Mesendoderm (in vitro differentiated cells): ENCODE results near the gene TOR3A. TPM values are rescaled to one million over a fixed set of nuclear protein-coding genes. Genes with fewer than 3 reads are reported as not detected.
"Not testable (repeated sequence)": the region's sequence is repeated elsewhere in the genome, so short reads cannot be mapped to it uniquely, and the experiment has no call there.

Experiments
- DNase-seq: peaks from one replicate; pipeline ENCODE4 v3.0.0; 2013
- H2AK5ac ChIP-seq: 2 replicates; pipeline ENCODE4 v1.6.1; 2013; ENCODE audit warnings: low read length, inconsistent platforms
- H2BK120ac ChIP-seq: 2 replicates; pipeline ENCODE4 v1.6.1; 2013; ENCODE audit warnings: low read depth, mild to moderate bottlenecking, low read length, moderate library complexity, mixed read lengths
- H2BK15ac ChIP-seq: replicated peaks from 2 replicates; pipeline ENCODE4 v1.6.1; 2013; ENCODE audit warnings: low read depth, mild to moderate bottlenecking, moderate library complexity
- H2BK5ac ChIP-seq: 2 replicates; pipeline ENCODE4 v1.6.1; 2013; ENCODE audit warnings: low read length, inconsistent platforms
- H3K18ac ChIP-seq: 2 replicates; pipeline ENCODE4 v1.6.1; 2013; ENCODE audit warnings: mild to moderate bottlenecking, low read length, mixed read lengths
- H3K23ac ChIP-seq: one replicate; pipeline ENCODE4 v1.6.1; 2013; ENCODE audit warnings: low read length
- H3K27ac ChIP-seq: 2 replicates; pipeline ENCODE4 v1.5.1; 2013; ENCODE audit warnings: low read depth, mild to moderate bottlenecking, inconsistent platforms, low read length, moderate library complexity
- H3K27me3 ChIP-seq: 2 replicates; pipeline ENCODE4 v1.6.1; 2013; ENCODE audit warnings: low read length, control low read depth, mild to moderate bottlenecking, inconsistent platforms; ENCODE audit not compliant: insufficient read depth, poor library complexity
- H3K36me3 ChIP-seq: 2 replicates; pipeline ENCODE4 v1.6.1; 2013; ENCODE audit warnings: low read length, inconsistent platforms; ENCODE audit not compliant: control insufficient read depth, insufficient read depth
- H3K4ac ChIP-seq: one replicate; pipeline ENCODE4 v1.6.1; 2013; ENCODE audit warnings: low read depth, mild to moderate bottlenecking, low read length, moderate library complexity
- H3K4me1 ChIP-seq: 2 replicates; pipeline ENCODE4 v1.6.1; 2013; ENCODE audit warnings: low read depth, low read length, inconsistent platforms; ENCODE audit not compliant: control insufficient read depth
- H3K4me2 ChIP-seq: 2 replicates; pipeline ENCODE4 v1.6.1; 2013; ENCODE audit warnings: low read length
- H3K4me3 ChIP-seq: 2 replicates; pipeline ENCODE4 v1.5.1; 2013; ENCODE audit warnings: mild to moderate bottlenecking, low read length
- H3K56ac ChIP-seq: one replicate; pipeline ENCODE4 v1.6.1; 2013; ENCODE audit warnings: low read length
- H3K79me1 ChIP-seq: 2 replicates; pipeline ENCODE4 v1.6.1; 2013; ENCODE audit warnings: low read length, inconsistent platforms
- H3K79me2 ChIP-seq: 2 replicates; pipeline ENCODE4 v1.6.1; 2013; ENCODE audit warnings: mild to moderate bottlenecking, low read length; ENCODE audit not compliant: control insufficient read depth, insufficient read depth
- H3K9ac ChIP-seq: 2 replicates; pipeline ENCODE4 v1.6.1; 2013; ENCODE audit warnings: low read length, inconsistent platforms
- H4K5ac ChIP-seq: one replicate; pipeline ENCODE4 v1.6.1; 2013; ENCODE audit warnings: low read length
- H4K8ac ChIP-seq: one replicate; pipeline ENCODE4 v1.6.1; 2013; ENCODE audit warnings: low read depth, mild to moderate bottlenecking, control low read depth, low read length, moderate library complexity
- WGBS: extraction: QIAGEN DNeasy Blood & Tissue Kit; methylation state at CpG from one replicate; pipeline ENCODE4 v1.1.7; 2013; ENCODE audit warnings: low lambda C conversion rate, missing lambda C conversion rate; ENCODE audit not compliant: insufficient coverage; ENCODE audit errors: extremely low coverage; 5-methylcytosine and 5-hydroxymethylcytosine counted together
- polyA plus RNA-seq, 2 experiments: library from polyadenylated mRNA; stranded (reverse); fragments of 200-250 nt; gene quantifications; one replicate each; pipeline ENCODE4 v1.2.3, GENCODE V29; 2013

TOR3A gene, protein sequence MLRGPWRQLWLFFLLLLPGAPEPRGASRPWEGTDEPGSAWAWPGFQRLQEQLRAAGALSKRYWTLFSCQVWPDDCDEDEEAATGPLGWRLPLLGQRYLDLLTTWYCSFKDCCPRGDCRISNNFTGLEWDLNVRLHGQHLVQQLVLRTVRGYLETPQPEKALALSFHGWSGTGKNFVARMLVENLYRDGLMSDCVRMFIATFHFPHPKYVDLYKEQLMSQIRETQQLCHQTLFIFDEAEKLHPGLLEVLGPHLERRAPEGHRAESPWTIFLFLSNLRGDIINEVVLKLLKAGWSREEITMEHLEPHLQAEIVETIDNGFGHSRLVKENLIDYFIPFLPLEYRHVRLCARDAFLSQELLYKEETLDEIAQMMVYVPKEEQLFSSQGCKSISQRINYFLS
- 16.7 TPM for polyA plus RNA-seq (2013, experiment 1 of 2)
- 15.2 TPM for polyA plus RNA-seq (2013, experiment 2 of 2)

DNA sequence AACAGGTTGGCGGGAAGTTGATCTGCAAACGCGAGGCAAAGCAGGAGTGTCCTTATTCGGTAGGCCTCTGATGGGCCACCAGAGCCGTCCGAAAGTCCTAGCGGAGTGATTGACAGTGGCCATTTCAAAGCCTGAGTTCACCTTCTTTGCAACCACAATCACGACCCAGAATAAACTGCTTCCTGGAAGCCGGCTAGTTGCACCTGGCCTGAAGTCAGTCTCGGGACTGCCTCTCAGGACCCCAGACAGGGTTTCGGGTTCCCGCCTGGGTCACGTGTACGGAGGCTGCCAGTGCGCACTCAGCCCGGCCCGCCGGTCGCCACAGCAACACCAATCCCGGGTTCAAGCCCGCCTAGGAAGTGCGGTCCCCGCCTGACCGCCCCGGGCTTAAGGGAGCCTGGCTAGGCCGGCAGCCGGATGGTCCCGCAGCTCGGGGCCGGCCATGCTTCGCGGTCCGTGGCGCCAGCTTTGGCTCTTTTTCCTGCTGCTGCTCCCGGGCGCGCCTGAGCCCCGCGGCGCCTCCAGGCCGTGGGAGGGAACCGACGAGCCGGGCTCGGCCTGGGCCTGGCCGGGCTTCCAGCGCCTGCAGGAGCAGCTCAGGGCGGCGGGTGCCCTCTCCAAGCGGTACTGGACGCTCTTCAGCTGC is at the start of gene TOR3A:
Gene TOR3A (plus strand): TSS at position 384 of the 646 bp plus-strand sequence. CDS start 59 bp downstream, at position 443.
- H3K4me3 ChIP-seq: peak within 1 kb of the TSS; percentile 73
- no peak within 1 kb of the TSS for H2BK15ac ChIP-seq
- H3K79me1 ChIP-seq: peaks cover 8% of the 10 kb centered on the region
- peak within 1 kb of the TSS; percentile 84 for H3K4me2 ChIP-seq
- no peak within 1 kb of the TSS for H2AK5ac ChIP-seq
- no peaks in the 10 kb centered on the region for H3K79me2 ChIP-seq
- H3K27ac ChIP-seq: peak within 1 kb of the TSS; percentile 86
- H3K18ac ChIP-seq: peak within 1 kb of the TSS; percentile 71
- H3K23ac ChIP-seq: peak within 1 kb of the TSS; percentile 94
- peak; percentile 95 for DNase-seq
- H3K4me1 ChIP-seq: peaks cover 2% of the 10 kb centered on the region
- peak within 1 kb of the TSS; percentile 91 for H3K9ac ChIP-seq
- H3K36me3 ChIP-seq: no peaks in the 10 kb centered on the region
- peak within 1 kb of the TSS; percentile 7 for H3K4ac ChIP-seq
- H4K8ac ChIP-seq: peak within 1 kb of the TSS; percentile 97
- no peak within 1 kb of the TSS for H2BK120ac ChIP-seq
- H4K5ac ChIP-seq: no peak within 1 kb of the TSS
- WGBS: no CpG with 5 or more reads among the region's 51 CpGs
- H3K27me3 ChIP-seq: no peaks in the 10 kb centered on the region
- H3K56ac ChIP-seq: peak within 1 kb of the TSS; percentile 97
- H2BK5ac ChIP-seq: no peak within 1 kb of the TSS

- Histone ChIP-seq H3K79me2 (peaks cover 36% of the 10 kb centered on the region), H3K18ac (no peak overlapping the region), H3K4me3 (no peak overlapping the region), H4K5ac (no peak overlapping the region), H3K4me2 (no peak overlapping the region), H2BK120ac (no peak overlapping the region), H3K23ac (no peak overlapping the region), H2BK15ac (no peak overlapping the region), H3K36me3 (no peaks in the 10 kb centered on the region), H3K56ac (no peak overlapping the region), H2AK5ac (no peak overlapping the region), H3K9ac (no peak overlapping the region), H2BK5ac (no peak overlapping the region), H3K4ac (no peak overlapping the region), H3K27ac (no peak overlapping the region), H3K27me3 (no peaks in the 10 kb centered on the region), H3K4me1 (peaks cover 3% of the 10 kb centered on the region), H4K8ac (no peak overlapping the region), H3K79me1 (peaks cover 14% of the 10 kb centered on the region)
- WGBS: no CpG with 5 or more reads among the region's 1 CpG
- no peak for DNase-seq
Observed at GRCh38 chr1:179034720-179035119, 47.1 kb upstream of the TOR3A start.

DNA sequence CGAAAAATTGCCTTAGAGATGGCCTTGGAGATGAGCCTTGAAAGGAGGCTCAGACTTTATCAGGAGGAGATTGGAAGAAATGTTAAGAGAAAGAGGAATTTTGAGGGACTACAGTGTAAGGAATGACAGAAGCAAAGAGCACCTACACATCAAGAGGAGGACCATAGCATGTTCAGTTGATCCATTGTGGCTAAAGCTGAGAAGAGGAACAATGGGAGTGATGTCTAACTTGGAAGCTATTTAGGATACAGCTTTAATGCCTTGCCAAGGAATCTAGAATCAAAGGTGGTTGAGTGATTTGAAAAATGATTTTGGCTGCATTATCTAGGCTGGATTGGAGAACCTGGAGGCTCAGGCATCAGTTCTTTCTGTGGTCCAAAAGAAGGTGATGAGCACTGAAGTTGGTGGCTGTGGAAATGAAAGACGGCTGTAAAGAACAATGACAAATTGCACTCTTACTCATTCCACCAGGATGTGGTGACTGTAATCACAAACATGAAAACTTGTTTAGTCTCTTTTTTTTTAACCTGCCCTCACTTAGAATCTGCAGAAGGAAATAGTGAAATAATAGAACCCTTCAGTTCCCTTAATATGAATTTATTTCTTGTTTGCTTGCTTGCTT is 44.9 kb upstream of the TOR3A start:
- Histone ChIP-seq H2BK15ac (no peak overlapping the region), H3K9ac (no peak overlapping the region), H2BK120ac (no peak overlapping the region), H3K27me3 (no peaks in the 10 kb centered on the region), H3K4me3 (no peak overlapping the region), H3K79me2 (peaks cover 32% of the 10 kb centered on the region), H2BK5ac (no peak overlapping the region), H2AK5ac (no peak overlapping the region), H3K56ac (no peak overlapping the region), H3K79me1 (peaks cover 15% of the 10 kb centered on the region), H3K4ac (no peak overlapping the region), H3K23ac (no peak overlapping the region), H3K4me1 (no peaks in the 10 kb centered on the region), H3K36me3 (no peaks in the 10 kb centered on the region), H3K18ac (no peak overlapping the region), H3K4me2 (no peak overlapping the region), H3K27ac (no peak overlapping the region), H4K5ac (no peak overlapping the region), H4K8ac (no peak overlapping the region)
- no CpG with 5 or more reads among the region's 2 CpGs for WGBS
- DNase-seq: no peak

DNA sequence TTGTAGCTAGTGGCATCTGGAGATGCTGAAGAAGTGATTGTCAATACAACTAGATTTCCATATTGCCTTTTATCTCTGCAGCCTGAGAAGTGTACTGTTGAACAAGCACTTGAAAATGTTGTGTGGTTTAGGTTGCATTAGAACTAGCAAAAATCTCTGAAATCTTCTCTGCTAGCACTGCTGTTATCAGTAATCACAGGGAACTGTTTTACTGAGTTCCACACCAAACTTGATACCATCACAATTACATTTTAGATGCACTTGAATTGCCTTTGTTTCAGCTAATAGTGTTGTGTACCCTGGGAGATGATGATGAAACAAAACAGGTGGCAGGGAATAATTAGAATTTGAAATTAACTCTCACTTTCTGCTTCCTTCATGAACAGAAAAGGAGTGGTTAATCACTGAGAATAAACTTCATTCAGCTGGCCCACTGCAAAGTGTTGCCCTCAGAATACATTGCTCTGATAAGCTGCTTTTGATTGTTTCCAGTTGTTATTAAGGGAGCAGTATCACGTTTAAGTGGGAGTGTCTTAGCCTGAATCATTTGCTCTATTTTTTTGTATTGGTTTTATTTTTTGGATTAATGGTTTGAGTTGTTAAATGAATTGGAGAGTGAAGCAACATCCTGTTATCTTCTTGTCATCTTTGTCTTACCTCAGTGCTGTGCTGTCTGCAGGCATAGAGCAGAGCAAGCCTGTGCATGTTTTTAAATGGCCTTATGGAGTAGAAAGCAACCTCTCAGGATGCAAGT is 43.2 kb upstream of the TOR3A start:
- H2AK5ac ChIP-seq: no peak overlapping the region
- DNase-seq: no peak
- no peak overlapping the region for H3K23ac ChIP-seq
- no peaks in the 10 kb centered on the region for H3K27me3 ChIP-seq
- H3K36me3 ChIP-seq: no peaks in the 10 kb centered on the region
- H3K79me2 ChIP-seq: peaks cover 31% of the 10 kb centered on the region
- no peak overlapping the region for H4K5ac ChIP-seq
- H3K18ac ChIP-seq: no peak overlapping the region
- peaks cover 24% of the 10 kb centered on the region for H3K79me1 ChIP-seq
- H2BK15ac ChIP-seq: no peak overlapping the region
- H4K8ac ChIP-seq: no peak overlapping the region
- no peak overlapping the region for H3K9ac ChIP-seq
- no peak overlapping the region for H2BK5ac ChIP-seq
- WGBS: no CpG with 5 or more reads among the region's 1 CpG
- no peak overlapping the region for H3K4me3 ChIP-seq
- H2BK120ac ChIP-seq: no peak overlapping the region
- no peak overlapping the region for H3K4me2 ChIP-seq
- H3K27ac ChIP-seq: no peak overlapping the region
- H3K56ac ChIP-seq: no peak overlapping the region
- H3K4ac ChIP-seq: no peak overlapping the region
- H3K4me1 ChIP-seq: no peaks in the 10 kb centered on the region

- Histone ChIP-seq H3K79me1 (peaks cover 22% of the 10 kb centered on the region), H3K79me2 (peaks cover 25% of the 10 kb centered on the region)
- not testable (repeated sequence) for H3K56ac ChIP-seq, H3K23ac ChIP-seq, H2BK5ac ChIP-seq, H4K5ac ChIP-seq, H4K8ac ChIP-seq, H3K27ac ChIP-seq, H3K18ac ChIP-seq, H2BK15ac ChIP-seq, H3K4me3 ChIP-seq, H3K9ac ChIP-seq, H3K27me3 ChIP-seq, H3K4me1 ChIP-seq, H3K4me2 ChIP-seq, H3K36me3 ChIP-seq, DNase-seq, H2AK5ac ChIP-seq, H3K4ac ChIP-seq, H2BK120ac ChIP-seq
- no CpG with 5 or more reads among the region's 9 CpGs for WGBS
Observed at GRCh38 chr1:179039502-179040174, 42.2 kb upstream of the TOR3A start.
